Keratinocyte (primary cell): ENCODE results near the gene BANF2. TPM values are rescaled to one million over a fixed set of nuclear protein-coding genes. Genes with fewer than 3 reads are reported as not detected.

Source experiments
- DNase-seq: peaks from one replicate; pipeline ENCODE4 v3.0.0-alpha.2; 2011; ENCODE audit warnings: low read depth, missing footprints, low spot score
- FAIRE-seq: peaks from 2 replicates; lab custom pipeline; 2011; peaks lifted over from hg19 to GRCh38; lab: Jason Lieb, UNC
- H2AFZ ChIP-seq: 2 replicates; pipeline ENCODE4 v1.6.0; 2012; ENCODE audit warnings: low read length, control low read depth, inconsistent platforms; ENCODE audit not compliant: control insufficient read depth
- H3K27ac ChIP-seq: 2 replicates; pipeline ENCODE4 v1.5.1; 2011; ENCODE audit warnings: low read length; ENCODE audit not compliant: control insufficient read depth, insufficient read depth
- H3K27me3 ChIP-seq: 3 replicates; pipeline ENCODE4 v1.6.0; 2011; ENCODE audit warnings: low read length; ENCODE audit not compliant: control insufficient read depth, insufficient read depth; ENCODE audit errors: extremely low read depth
- H3K36me3 ChIP-seq, 2 experiments: 2 replicates in 1 of 2; 3 replicates in 1 of 2; pipeline ENCODE4 v1.5.1; 2011; ENCODE audit warnings: low read length in 2 of 2, mild to moderate bottlenecking in 1 of 2; ENCODE audit not compliant: control insufficient read depth in 2 of 2, insufficient read depth in 2 of 2; ENCODE audit errors: extremely low read depth in 1 of 2
- H3K4me1 ChIP-seq: 3 replicates; pipeline ENCODE4 v1.5.1; 2011; ENCODE audit warnings: low read length; ENCODE audit not compliant: control insufficient read depth, insufficient read depth; ENCODE audit errors: extremely low read depth
- H3K4me2 ChIP-seq: 3 replicates; pipeline ENCODE4 v1.6.0; 2011; ENCODE audit warnings: low read depth, low read length; ENCODE audit not compliant: control insufficient read depth, insufficient read depth; ENCODE audit errors: extremely low read depth
- H3K4me3 ChIP-seq, 3 experiments: fragments of 200-600 bp in 1 of 3; sonication (generic) in 1 of 3; 2 replicates in 2 of 3; 3 replicates in 1 of 3; pipeline ENCODE4 v1.5.1; 2011 to 2016; ENCODE audit warnings: low read length in 3 of 3, mild to moderate bottlenecking in 3 of 3, control low read depth in 2 of 3, inconsistent platforms in 1 of 3, low read depth in 1 of 3, mixed read lengths in 1 of 3, mixed run types in 1 of 3, moderate library complexity in 1 of 3; ENCODE audit not compliant: control insufficient read depth in 2 of 3, insufficient read depth in 2 of 3; ENCODE audit errors: extremely low read depth in 1 of 3
- H3K79me2 ChIP-seq: 2 replicates; pipeline ENCODE4 v1.6.0; 2012; ENCODE audit warnings: low read length; ENCODE audit not compliant: control insufficient read depth, insufficient read depth
- H3K9ac ChIP-seq: 3 replicates; pipeline ENCODE4 v1.6.0; 2011; ENCODE audit warnings: low read length; ENCODE audit not compliant: control insufficient read depth, insufficient read depth; ENCODE audit errors: extremely low read depth
- H3K9me1 ChIP-seq: 3 replicates; pipeline ENCODE4 v1.6.0; 2011; ENCODE audit warnings: low read length; ENCODE audit not compliant: control insufficient read depth, insufficient read depth; ENCODE audit errors: extremely low read depth
- H3K9me3 ChIP-seq: 2 replicates; pipeline ENCODE4 v1.5.1; 2012; ENCODE audit warnings: low read depth, low read length; ENCODE audit not compliant: control insufficient read depth
- H4K20me1 ChIP-seq: 3 replicates; pipeline ENCODE4 v1.6.0; 2011; ENCODE audit warnings: low read length; ENCODE audit not compliant: control insufficient read depth, insufficient read depth; ENCODE audit errors: extremely low read depth
- EZH2 ChIP-seq: IDR thresholded peaks from one replicate; pipeline ENCODE4 v1.6.1; 2012; ENCODE audit warnings: inconsistent platforms, mild to moderate bottlenecking, low read length, moderate library complexity
- dilution Hi-C: fragments of 300-500 bp; cut with MboI; formaldehyde crosslinking; loops from one replicate; pipeline ENCODE4 v1.7.0; 2020; ENCODE audit warnings: low sequenced_read_pairs; ENCODE audit not compliant: extremely low pct_ligation_motif_present
- polyA plus RNA-seq, 5 experiments: library from polyadenylated mRNA; depleted of rRNA in 3 of 5; stranded (reverse) in 3 of 5; stranded (forward) in 1 of 5; unstranded in 1 of 5; fragments of >200 nt; gene quantifications; 1 replicate in 1 of 5; 2 replicates in 3 of 5; 3 replicates in 1 of 5; pipeline versions ENCODE4 v1.2.1 to v1.2.3, GENCODE V29; 2011 to 2012; ENCODE audit warnings: missing spikeins in 2 of 5, low read depth in 1 of 5, low replicate concordance in 1 of 5
- TF ChIP-seq, protein P1 (sequence below), 3 experiments: IDR thresholded peaks in 1 of 3; conservative IDR thresholded peaks in 1 of 3; optimal IDR thresholded peaks in 1 of 3; 2 replicates in 2 of 3; 3 replicates in 1 of 3; pipeline versions ENCODE3 to v1.5.1; 2011; ENCODE audit warnings: low read length in 3 of 3, mild to moderate bottlenecking in 3 of 3, moderate library complexity in 2 of 3, control low read depth in 1 of 3, inconsistent platforms in 1 of 3; ENCODE audit not compliant: insufficient read depth in 2 of 3; ENCODE audit errors: extremely low read depth in 1 of 3

BANF2 gene
- polyA plus RNA-seq, 1 donor (not counting 4 experiments of a cell fraction or from before 2014, with no cell fraction given) = not detected

DNA sequence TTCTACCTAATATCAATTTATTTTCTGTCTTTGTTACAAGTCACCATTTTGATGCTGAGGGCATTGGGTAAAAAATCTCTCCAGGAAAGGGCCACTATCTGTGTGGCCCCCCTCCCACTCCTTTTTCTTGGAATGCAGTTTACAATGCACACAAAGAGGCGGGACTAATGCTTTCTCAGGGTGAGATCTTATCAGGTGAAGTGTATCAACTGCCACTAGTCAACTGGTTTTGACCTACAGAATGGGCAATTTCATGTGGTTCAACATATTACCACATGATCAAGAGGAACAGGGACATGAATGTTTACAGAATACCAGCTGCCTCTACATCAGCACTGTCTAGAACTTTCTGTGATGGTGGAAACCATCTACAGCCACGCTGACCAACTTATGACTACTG is 21.5 kb upstream of the BANF2 start:
- Histone ChIP-seq H3K9me1 (no peaks in the 10 kb centered on the region), H3K27ac (no peak overlapping the region), H3K36me3 (peaks cover 12 to 29% of the 10 kb centered on the region in 2 experiments), H3K4me3 (no peak overlapping the region), H3K4me1 (peaks cover 16% of the 10 kb centered on the region), H3K79me2 (peaks cover 75% of the 10 kb centered on the region), H3K9ac (no peak overlapping the region), H4K20me1 (peaks cover 19% of the 10 kb centered on the region), H3K27me3 (no peaks in the 10 kb centered on the region), H3K9me3 (no peaks in the 10 kb centered on the region), H3K4me2 (no peak overlapping the region), H2AFZ (no peak overlapping the region)
- DNase-seq = no peak
- no peak for TF ChIP-seq EZH2
- TF ChIP-seq, protein P1, sequence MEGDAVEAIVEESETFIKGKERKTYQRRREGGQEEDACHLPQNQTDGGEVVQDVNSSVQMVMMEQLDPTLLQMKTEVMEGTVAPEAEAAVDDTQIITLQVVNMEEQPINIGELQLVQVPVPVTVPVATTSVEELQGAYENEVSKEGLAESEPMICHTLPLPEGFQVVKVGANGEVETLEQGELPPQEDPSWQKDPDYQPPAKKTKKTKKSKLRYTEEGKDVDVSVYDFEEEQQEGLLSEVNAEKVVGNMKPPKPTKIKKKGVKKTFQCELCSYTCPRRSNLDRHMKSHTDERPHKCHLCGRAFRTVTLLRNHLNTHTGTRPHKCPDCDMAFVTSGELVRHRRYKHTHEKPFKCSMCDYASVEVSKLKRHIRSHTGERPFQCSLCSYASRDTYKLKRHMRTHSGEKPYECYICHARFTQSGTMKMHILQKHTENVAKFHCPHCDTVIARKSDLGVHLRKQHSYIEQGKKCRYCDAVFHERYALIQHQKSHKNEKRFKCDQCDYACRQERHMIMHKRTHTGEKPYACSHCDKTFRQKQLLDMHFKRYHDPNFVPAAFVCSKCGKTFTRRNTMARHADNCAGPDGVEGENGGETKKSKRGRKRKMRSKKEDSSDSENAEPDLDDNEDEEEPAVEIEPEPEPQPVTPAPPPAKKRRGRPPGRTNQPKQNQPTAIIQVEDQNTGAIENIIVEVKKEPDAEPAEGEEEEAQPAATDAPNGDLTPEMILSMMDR (optimal IDR thresholded peaks at IDR 0.05 in 1 of 3, IDR thresholded peaks at IDR 0.05 in 1 of 3, conservative IDR thresholded peaks at IDR 0.05 in 1 of 3; ENCODE audit: extremely low read depth in 1 of 3, insufficient read depth in 2 of 3, low read length in 3 of 3) = no peak
- no peak for FAIRE-seq
- dilution Hi-C loops = no loop called here

DNA sequence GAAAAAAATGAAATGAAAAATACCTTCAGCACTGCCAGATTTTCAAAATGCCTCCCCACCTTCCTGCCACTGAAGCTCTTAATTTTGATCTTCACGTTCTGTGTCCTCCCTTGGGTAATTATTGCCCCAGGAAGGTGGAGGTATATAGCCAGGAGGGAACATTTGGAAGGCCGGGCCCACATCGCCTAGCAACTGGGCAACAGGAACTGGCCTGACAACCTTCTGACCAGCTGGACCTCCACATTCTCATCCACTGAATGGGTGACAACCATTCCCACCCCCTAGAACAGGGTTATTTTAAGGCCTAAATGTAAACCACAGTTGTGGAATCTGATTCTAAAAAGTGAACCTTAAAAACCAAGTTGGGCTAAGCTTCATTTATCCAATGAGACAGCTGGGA is 20.9 kb upstream of the BANF2 start:
- Histone ChIP-seq H3K4me2 (no peak overlapping the region), H3K9me1 (no peaks in the 10 kb centered on the region), H3K79me2 (peaks cover 70% of the 10 kb centered on the region), H3K9ac (no peak overlapping the region), H3K4me3 (no peak overlapping the region), H3K9me3 (no peaks in the 10 kb centered on the region), H3K27ac (no peak overlapping the region), H3K36me3 (peaks cover 12 to 29% of the 10 kb centered on the region in 2 experiments), H3K27me3 (peaks cover 3% of the 10 kb centered on the region), H4K20me1 (peaks cover 19% of the 10 kb centered on the region), H2AFZ (no peak overlapping the region), H3K4me1 (peaks cover 16% of the 10 kb centered on the region)
- DNase-seq (no peak), FAIRE-seq (no peak)
- TF ChIP-seq, protein P1 (optimal IDR thresholded peaks at IDR 0.05 in 1 of 3, IDR thresholded peaks at IDR 0.05 in 1 of 3, conservative IDR thresholded peaks at IDR 0.05 in 1 of 3; ENCODE audit: extremely low read depth in 1 of 3, insufficient read depth in 2 of 3, low read length in 3 of 3) = no peak
- TF ChIP-seq EZH2 = no peak
- dilution Hi-C loops = no loop called here
